MM.1S (cell line): ENCODE data around the gene ZNF503.

Source experiments
- DNase-seq: peaks from one replicate; pipeline ENCODE4 v3.0.0-alpha.2; 2015
- H2AFZ ChIP-seq: fragments of 300-600 bp; sonication (generic); 2 replicates; pipeline ENCODE4 v1.6.0; 2016; ENCODE audit warnings: antibody characterized with exemption, low read length
- H3F3A ChIP-seq: fragments of 300-600 bp; sonication (generic); 2 replicates; pipeline ENCODE4 v1.6.1; 2016; ENCODE audit warnings: mild to moderate bottlenecking, antibody characterized with exemption, low read length, moderate library complexity, mixed read lengths; ENCODE audit not compliant: insufficient read depth
- H3K27ac ChIP-seq: fragments of 300-600 bp; sonication (generic); 2 replicates; pipeline ENCODE4 v1.5.1; 2016; ENCODE audit warnings: mild to moderate bottlenecking, low read length
- H3K27me3 ChIP-seq: fragments of 300-600 bp; sonication (generic); replicated peaks from 2 replicates; pipeline ENCODE4 v1.6.0; 2016; ENCODE audit warnings: low read length; ENCODE audit not compliant: insufficient read depth
- H3K36me3 ChIP-seq: fragments of 300-600 bp; sonication (generic); replicated peaks from 2 replicates; pipeline ENCODE4 v1.6.1; 2016; ENCODE audit warnings: mild to moderate bottlenecking, low read length, mixed read lengths; ENCODE audit not compliant: insufficient read depth
- H3K4me1 ChIP-seq: fragments of 300-600 bp; sonication (generic); 2 replicates; pipeline ENCODE4 v1.6.1; 2016; ENCODE audit warnings: low read length, mixed read lengths
- H3K4me2 ChIP-seq: fragments of 300-600 bp; sonication (generic); 2 replicates; pipeline ENCODE4 v1.6.0; 2016; ENCODE audit warnings: low read depth, low read length
- H3K4me3 ChIP-seq: fragments of 300-600 bp; sonication (generic); 2 replicates; pipeline ENCODE4 v1.5.1; 2016; ENCODE audit warnings: low read length, mixed read lengths
- H3K79me2 ChIP-seq: fragments of 300-600 bp; sonication (generic); 2 replicates; pipeline ENCODE4 v1.6.1; 2016; ENCODE audit warnings: mixed run types, low read length, mixed read lengths
- H3K9ac ChIP-seq: fragments of 300-600 bp; sonication (generic); 2 replicates; pipeline ENCODE4 v1.6.1; 2016; ENCODE audit warnings: low read length, mixed read lengths
- H3K9me2 ChIP-seq: fragments of 300-600 bp; sonication (generic); replicated peaks from 2 replicates; pipeline ENCODE4 v1.6.1; 2016; ENCODE audit warnings: mild to moderate bottlenecking, low read length, mixed read lengths; ENCODE audit not compliant: insufficient read depth
- H3K9me3 ChIP-seq: fragments of 300-600 bp; sonication (generic); replicated peaks from 2 replicates; pipeline ENCODE4 v1.6.1; 2016; ENCODE audit warnings: mild to moderate bottlenecking, low read length, mixed read lengths; ENCODE audit not compliant: insufficient read depth
- H4K20me1 ChIP-seq: fragments of 300-600 bp; sonication (generic); 2 replicates; pipeline ENCODE4 v1.6.1; 2016; ENCODE audit warnings: mild to moderate bottlenecking, low read length, moderate library complexity, mixed read lengths; ENCODE audit not compliant: insufficient read depth
- EZH2 ChIP-seq: fragments of 300-600 bp; sonication (generic); optimal IDR thresholded peaks from 2 replicates; pipeline ENCODE3; 2017; ENCODE audit warnings: low read depth, mild to moderate bottlenecking, antibody characterized with exemption, low read length, mixed read lengths
- EZH2phosphoT487 ChIP-seq: fragments of 300-600 bp; sonication (generic); IDR thresholded peaks from 2 replicates; pipeline ENCODE4 v1.6.1; 2018; ENCODE audit warnings: antibody characterized with exemption, low read length
- TF ChIP-seq, protein P1 (sequence below): fragments of 300-600 bp; sonication (generic); IDR thresholded peaks from 2 replicates; pipeline ENCODE4 v1.5.1; 2016; ENCODE audit warnings: antibody characterized with exemption, low read length, mixed read lengths

ZNF503 gene

DNA sequence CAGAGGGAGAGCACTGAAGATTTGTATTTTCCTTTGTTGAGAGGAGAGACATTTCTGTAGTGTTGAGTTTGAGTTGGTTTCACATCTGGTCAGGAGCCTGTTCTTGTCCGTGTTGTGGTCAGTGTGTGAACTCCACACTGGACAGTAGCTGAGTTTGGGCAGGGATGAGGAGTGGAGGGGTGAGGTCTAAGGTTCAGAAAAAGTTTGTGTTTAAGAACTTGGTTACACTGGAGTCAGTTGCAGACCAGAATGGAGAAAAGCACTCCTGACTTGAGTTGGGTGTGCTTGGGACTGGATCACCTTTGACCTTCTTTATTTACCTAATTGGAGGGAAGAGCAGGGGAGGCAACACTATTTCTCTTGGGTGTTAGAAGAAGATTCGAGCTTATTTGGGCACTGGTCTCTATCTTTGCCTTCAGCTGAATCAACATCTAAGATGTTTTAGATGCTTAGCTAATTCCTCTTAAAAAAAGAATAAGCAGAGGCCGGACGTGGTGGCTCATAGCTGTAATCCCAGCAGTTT lies 38.8 kb upstream of the ZNF503 start:
- Histone ChIP-seq H3K9me3 (no peaks in the 10 kb centered on the region), H3K79me2 (no peaks in the 10 kb centered on the region), H3F3A (no peaks in the 10 kb centered on the region), H3K36me3 (no peaks in the 10 kb centered on the region), H3K4me3 (no peak overlapping the region), H3K27ac (no peak overlapping the region), H3K4me1 (no peaks in the 10 kb centered on the region), H2AFZ (no peak overlapping the region), H3K4me2 (no peak overlapping the region), H3K27me3 (no peaks in the 10 kb centered on the region), H3K9me2 (no peaks in the 10 kb centered on the region), H4K20me1 (no peaks in the 10 kb centered on the region), H3K9ac (no peak overlapping the region)
- TF ChIP-seq EZH2, result no peak
- no peak for DNase-seq

DNA sequence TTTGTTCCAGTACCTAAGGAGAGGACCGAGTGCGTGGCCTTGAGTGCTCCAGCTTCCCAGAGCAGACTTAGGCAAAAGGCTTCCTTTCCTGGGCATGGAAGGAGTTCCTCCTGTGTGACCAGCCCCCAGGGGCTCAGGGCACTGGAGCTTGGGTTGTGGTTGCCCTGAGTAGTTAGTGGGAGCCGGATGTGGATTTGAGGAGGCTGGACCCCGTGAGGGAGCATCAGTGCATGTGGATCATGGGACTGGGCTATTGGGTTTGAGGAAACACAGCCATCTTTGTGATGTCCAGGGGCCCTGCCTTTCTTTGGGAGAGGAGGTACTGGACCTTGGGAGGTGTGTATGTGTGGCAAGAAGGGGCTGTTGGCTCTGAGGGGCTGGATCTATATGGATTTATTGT lies 38.2 kb upstream of the ZNF503 start:
- Histone ChIP-seq H3K27ac (no peak overlapping the region), H3K27me3 (no peaks in the 10 kb centered on the region), H4K20me1 (no peaks in the 10 kb centered on the region), H3K4me3 (no peak overlapping the region), H3K4me2 (no peak overlapping the region), H3K79me2 (no peaks in the 10 kb centered on the region), H3K4me1 (no peaks in the 10 kb centered on the region), H3K9me2 (no peaks in the 10 kb centered on the region), H3K9me3 (no peaks in the 10 kb centered on the region), H3K9ac (no peak overlapping the region), H3F3A (no peaks in the 10 kb centered on the region), H3K36me3 (no peaks in the 10 kb centered on the region), H2AFZ (no peak overlapping the region)
- DNase-seq, result no peak
- TF ChIP-seq EZH2phosphoT487 (no peak), EZH2 (no peak)
- TF ChIP-seq, protein P1, sequence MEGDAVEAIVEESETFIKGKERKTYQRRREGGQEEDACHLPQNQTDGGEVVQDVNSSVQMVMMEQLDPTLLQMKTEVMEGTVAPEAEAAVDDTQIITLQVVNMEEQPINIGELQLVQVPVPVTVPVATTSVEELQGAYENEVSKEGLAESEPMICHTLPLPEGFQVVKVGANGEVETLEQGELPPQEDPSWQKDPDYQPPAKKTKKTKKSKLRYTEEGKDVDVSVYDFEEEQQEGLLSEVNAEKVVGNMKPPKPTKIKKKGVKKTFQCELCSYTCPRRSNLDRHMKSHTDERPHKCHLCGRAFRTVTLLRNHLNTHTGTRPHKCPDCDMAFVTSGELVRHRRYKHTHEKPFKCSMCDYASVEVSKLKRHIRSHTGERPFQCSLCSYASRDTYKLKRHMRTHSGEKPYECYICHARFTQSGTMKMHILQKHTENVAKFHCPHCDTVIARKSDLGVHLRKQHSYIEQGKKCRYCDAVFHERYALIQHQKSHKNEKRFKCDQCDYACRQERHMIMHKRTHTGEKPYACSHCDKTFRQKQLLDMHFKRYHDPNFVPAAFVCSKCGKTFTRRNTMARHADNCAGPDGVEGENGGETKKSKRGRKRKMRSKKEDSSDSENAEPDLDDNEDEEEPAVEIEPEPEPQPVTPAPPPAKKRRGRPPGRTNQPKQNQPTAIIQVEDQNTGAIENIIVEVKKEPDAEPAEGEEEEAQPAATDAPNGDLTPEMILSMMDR, result no peak

DNA sequence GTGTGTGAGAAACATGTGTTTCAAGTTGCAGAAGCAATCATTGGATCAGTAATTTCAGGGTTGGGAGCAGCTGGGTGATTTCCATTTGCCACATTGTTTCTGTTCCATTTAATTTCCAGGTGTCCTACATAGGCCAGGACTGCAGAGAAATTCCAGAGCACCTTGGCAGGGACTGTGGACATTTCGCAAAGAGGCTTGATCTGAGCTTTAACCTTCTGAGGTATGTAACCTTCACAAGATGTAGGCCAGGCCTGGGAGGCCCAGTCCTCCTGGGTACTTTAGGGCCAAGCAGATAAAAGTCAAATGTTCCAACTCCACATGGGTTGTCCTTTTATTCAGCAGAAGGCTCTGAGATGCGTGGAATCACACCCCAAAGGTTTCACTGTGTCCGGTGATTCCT lies 36.7 kb upstream of the ZNF503 start:
- no peaks in the 10 kb centered on the region for H3K9me2 ChIP-seq
- H3K4me2 ChIP-seq, result no peak overlapping the region
- no peaks in the 10 kb centered on the region for H3K4me1 ChIP-seq
- no peaks in the 10 kb centered on the region for H3K36me3 ChIP-seq
- no peak overlapping the region for H3K9ac ChIP-seq
- H3F3A ChIP-seq, result no peaks in the 10 kb centered on the region
- no peak for DNase-seq
- H3K4me3 ChIP-seq, result no peak overlapping the region
- H4K20me1 ChIP-seq, result no peaks in the 10 kb centered on the region
- no peaks in the 10 kb centered on the region for H3K79me2 ChIP-seq
- TF ChIP-seq, protein P1, result no peak
- TF ChIP-seq EZH2, result no peak
- no peak for TF ChIP-seq EZH2phosphoT487
- H3K27me3 ChIP-seq, result no peaks in the 10 kb centered on the region
- H3K27ac ChIP-seq, result no peak overlapping the region
- no peak overlapping the region for H2AFZ ChIP-seq
- no peaks in the 10 kb centered on the region for H3K9me3 ChIP-seq

DNA sequence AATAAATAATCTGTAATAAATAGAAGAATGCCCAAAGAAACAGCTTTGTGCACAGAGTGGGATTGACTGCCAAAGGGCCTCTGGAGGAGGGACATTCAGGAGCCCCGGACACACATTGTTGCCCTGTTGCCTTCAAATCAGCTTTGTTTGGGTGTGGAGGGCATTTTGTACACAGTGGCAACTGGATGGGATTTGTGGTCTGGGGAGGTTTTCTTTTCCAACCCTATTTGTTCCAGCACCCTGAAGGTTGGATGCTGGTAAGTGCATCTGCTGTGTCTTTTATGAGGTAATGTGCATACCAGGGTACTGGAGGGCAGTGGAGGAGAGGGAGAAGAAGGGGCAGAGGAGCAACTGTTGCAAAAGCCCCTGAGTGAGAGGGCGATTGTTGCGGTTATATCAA lies 36.1 kb upstream of the ZNF503 start:
- H3K4me2 ChIP-seq, result no peak overlapping the region
- H3K9me2 ChIP-seq, result no peaks in the 10 kb centered on the region
- H2AFZ ChIP-seq, result no peak overlapping the region
- H3K9me3 ChIP-seq, result no peaks in the 10 kb centered on the region
- no peak overlapping the region for H3K27ac ChIP-seq
- H3K27me3 ChIP-seq, result no peaks in the 10 kb centered on the region
- no peaks in the 10 kb centered on the region for H3K36me3 ChIP-seq
- no peak overlapping the region for H3K4me3 ChIP-seq
- no peak for DNase-seq
- no peaks in the 10 kb centered on the region for H3K4me1 ChIP-seq
- H3K79me2 ChIP-seq, result no peaks in the 10 kb centered on the region
- TF ChIP-seq EZH2phosphoT487 (no peak), EZH2 (no peak)
- TF ChIP-seq, protein P1, result no peak
- no peaks in the 10 kb centered on the region for H3F3A ChIP-seq
- H4K20me1 ChIP-seq, result no peaks in the 10 kb centered on the region
- no peak overlapping the region for H3K9ac ChIP-seq
